H1 (cell line): Measurements from ENCODE around the gene CWC15. TPM values are rescaled to one million over a fixed set of nuclear protein-coding genes. Genes with fewer than 3 reads are reported as not detected.

Experiments used
- CTCF ChIA-PET: fragments of 300-600 bp; sonication (Branson Sonifier 250); formaldehyde crosslinking; loops from one replicate; lab custom pipeline; 2021; ENCODE audit not compliant: partially characterized antibody; lab: Charles Lee
- POLR2A ChIA-PET: fragments of 300-600 bp; sonication (Branson Sonifier 250); formaldehyde crosslinking; loops from one replicate; lab custom pipeline; 2021; ENCODE audit warnings: inconsistent platforms; ENCODE audit not compliant: partially characterized antibody; lab: Charles Lee
- DNase-seq, 2 experiments: peaks; one replicate each; pipeline versions ENCODE4 v3.0.0 to v3.0.0-alpha.2; 2010 to 2022; ENCODE audit warnings: low spot score in 2 of 2, low read depth in 1 of 2, mixed read lengths in 1 of 2
- FAIRE-seq: peaks from 2 replicates; lab custom pipeline; 2011; peaks lifted over from hg19 to GRCh38; lab: Jason Lieb, UNC
- H2AFZ ChIP-seq: 2 replicates; pipeline ENCODE4 v1.8.1; 2012; ENCODE audit warnings: low read length, inconsistent platforms
- H2AK5ac ChIP-seq: 2 replicates; pipeline ENCODE4 v1.6.1; 2013; ENCODE audit warnings: low read depth, low read length
- H2BK120ac ChIP-seq: replicated peaks from 2 replicates; pipeline ENCODE3; 2013; ENCODE audit warnings: low read depth, low read length, inconsistent platforms
- H2BK12ac ChIP-seq: 2 replicates; pipeline ENCODE4 v1.6.1; 2013; ENCODE audit warnings: low read depth, low read length
- H2BK15ac ChIP-seq: 2 replicates; pipeline ENCODE4 v1.6.1; 2013; ENCODE audit warnings: low read length
- H2BK20ac ChIP-seq: 2 replicates; pipeline ENCODE4 v1.6.1; 2013; ENCODE audit warnings: low read length
- H2BK5ac ChIP-seq: 2 replicates; pipeline ENCODE4 v1.6.1; 2013; ENCODE audit warnings: low read depth, low read length
- H3K14ac ChIP-seq: 2 replicates; pipeline ENCODE4 v1.6.1; 2013; ENCODE audit warnings: inconsistent platforms; ENCODE audit not compliant: insufficient read length
- H3K18ac ChIP-seq: 2 replicates; pipeline ENCODE4 v1.6.1; 2013; ENCODE audit warnings: low read length; ENCODE audit errors: extremely low read depth
- H3K23ac ChIP-seq: 2 replicates; pipeline ENCODE4 v1.6.1; 2013; ENCODE audit warnings: inconsistent platforms; ENCODE audit not compliant: insufficient read length
- H3K23me2 ChIP-seq: 2 replicates; pipeline ENCODE4 v1.6.1; 2013; ENCODE audit warnings: low read depth, low read length
- H3K27ac ChIP-seq: 2 replicates; pipeline ENCODE4 v1.6.1; 2011; ENCODE audit warnings: low read depth, low read length, inconsistent platforms
- H3K27me3 ChIP-seq, 4 experiments: replicated peaks in 1 of 4; 1 replicate in 1 of 4; 2 replicates in 3 of 4; pipeline versions ENCODE4 v1.6.1 to v1.8.1; 2011 to 2013; ENCODE audit warnings: low read length in 3 of 4, mild to moderate bottlenecking in 3 of 4, inconsistent platforms in 2 of 4, mixed read lengths in 2 of 4, moderate library complexity in 1 of 4; ENCODE audit not compliant: control insufficient read depth in 3 of 4, insufficient read depth in 3 of 4; ENCODE audit errors: extremely low read depth in 1 of 4
- H3K36me3 ChIP-seq, 4 experiments: 2 replicates each; pipeline versions ENCODE4 v1.6.1 to v1.8.1; 2011 to 2013; ENCODE audit warnings: mild to moderate bottlenecking in 4 of 4, low read length in 3 of 4, moderate library complexity in 2 of 4, control low read depth in 1 of 4, inconsistent platforms in 1 of 4; ENCODE audit not compliant: insufficient read depth in 4 of 4, control insufficient read depth in 2 of 4
- H3K4ac ChIP-seq: replicated peaks from 2 replicates; pipeline ENCODE3; 2013; ENCODE audit warnings: low read length, low read depth, mixed read lengths, inconsistent platforms; ENCODE audit not compliant: insufficient read length
- H3K4me1 ChIP-seq, 4 experiments: replicated peaks in 1 of 4; 1 replicate in 1 of 4; 2 replicates in 3 of 4; pipeline versions ENCODE4 v1.6.1 to v1.8.1; 2011 to 2013; ENCODE audit warnings: low read length in 3 of 4, inconsistent platforms in 2 of 4, mixed read lengths in 1 of 4; ENCODE audit not compliant: insufficient read depth in 4 of 4, control insufficient read depth in 3 of 4
- H3K4me2 ChIP-seq, 2 experiments: 2 replicates each; pipeline versions ENCODE4 v1.6.1 to v1.8.1; 2011 to 2013; ENCODE audit warnings: low read depth in 2 of 2, low read length in 2 of 2, control low read depth in 1 of 2, inconsistent platforms in 1 of 2, mild to moderate bottlenecking in 1 of 2; ENCODE audit not compliant: insufficient read depth in 1 of 2
- H3K4me3 ChIP-seq, 4 experiments: fragments of 200-600, 300-600 bp in 1 of 4; sonication (generic), shearing (Covaris generic), sonication (Bioruptor Twin) in 1 of 4; 2 replicates each; pipeline versions ENCODE4 v1.5.1 to v1.8.1; 2011 to 2016; ENCODE audit warnings: low read length in 4 of 4, low read depth in 3 of 4, control low read depth in 2 of 4, inconsistent platforms in 2 of 4, mild to moderate bottlenecking in 2 of 4, mixed read lengths in 1 of 4, moderate library complexity in 1 of 4; ENCODE audit not compliant: insufficient read depth in 2 of 4; ENCODE audit errors: extremely low read depth in 1 of 4
- H3K56ac ChIP-seq: replicated peaks from 2 replicates; pipeline ENCODE3; 2013; ENCODE audit warnings: low read depth, mild to moderate bottlenecking, mixed read lengths, low read length, inconsistent platforms; ENCODE audit not compliant: insufficient read length
- H3K79me1 ChIP-seq: 2 replicates; pipeline ENCODE4 v1.6.1; 2013; ENCODE audit warnings: low read depth, low read length, control low read depth
- H3K79me2 ChIP-seq, 2 experiments: 2 replicates each; pipeline versions ENCODE4 v1.6.1 to v1.8.1; 2012 to 2013; ENCODE audit warnings: low read length in 2 of 2, mild to moderate bottlenecking in 2 of 2, inconsistent platforms in 1 of 2; ENCODE audit not compliant: insufficient read depth in 2 of 2, control insufficient read depth in 1 of 2
- H3K9ac ChIP-seq, 4 experiments: replicated peaks in 1 of 4; 1 replicate in 1 of 4; 2 replicates in 3 of 4; pipeline versions ENCODE4 v1.6.1 to v1.8.1; 2011 to 2013; ENCODE audit warnings: low read depth in 3 of 4, low read length in 3 of 4, control low read depth in 2 of 4, mild to moderate bottlenecking in 2 of 4, moderate library complexity in 2 of 4, inconsistent platforms in 1 of 4; ENCODE audit errors: extremely low read depth in 1 of 4
- H3K9me3 ChIP-seq, 2 experiments: 2 replicates each; pipeline versions ENCODE4 v1.6.1 to v1.8.1; 2012 to 2013; ENCODE audit warnings: mild to moderate bottlenecking in 2 of 2, moderate library complexity in 2 of 2, control low read depth in 1 of 2, inconsistent platforms in 1 of 2, low read depth in 1 of 2, low read length in 1 of 2, mixed read lengths in 1 of 2; ENCODE audit not compliant: insufficient read depth in 2 of 2
- H4K20me1 ChIP-seq, 2 experiments: replicated peaks in 1 of 2; 2 replicates each; pipeline versions ENCODE3 to v1.8.1; 2011 to 2013; ENCODE audit warnings: inconsistent platforms in 2 of 2, low read length in 2 of 2, mild to moderate bottlenecking in 1 of 2; ENCODE audit not compliant: insufficient read depth in 2 of 2, control insufficient read depth in 1 of 2
- H4K5ac ChIP-seq: 2 replicates; pipeline ENCODE4 v1.6.1; 2013; ENCODE audit warnings: low read length, low read depth, mixed read lengths, inconsistent platforms; ENCODE audit not compliant: insufficient read length
- H4K8ac ChIP-seq: 2 replicates; pipeline ENCODE4 v1.8.0; 2013; ENCODE audit warnings: mild to moderate bottlenecking, moderate library complexity, low read length, inconsistent platforms; ENCODE audit not compliant: insufficient read depth; ENCODE audit errors: extremely low read depth
- H4K91ac ChIP-seq: replicated peaks from 2 replicates; pipeline ENCODE3; 2013; ENCODE audit warnings: low read length, mixed read lengths, inconsistent platforms; ENCODE audit not compliant: insufficient read length
- CTBP2 ChIP-seq: IDR thresholded peaks from 2 replicates; pipeline ENCODE4 v1.7.0; 2011; ENCODE audit warnings: borderline replicate concordance, mild to moderate bottlenecking, moderate library complexity, mixed read lengths, low read length; ENCODE audit not compliant: insufficient read depth, insufficient read length
- NANOG ChIP-seq: IDR thresholded peaks from 2 replicates; pipeline ENCODE4 v1.6.1; 2011; ENCODE audit warnings: low read length, low read depth, mild to moderate bottlenecking, inconsistent platforms; ENCODE audit not compliant: insufficient read depth, poor library complexity, severe bottlenecking
- SIRT6 ChIP-seq: IDR thresholded peaks from one replicate; pipeline ENCODE4 v1.7.1; 2012; ENCODE audit warnings: low read length, inconsistent platforms
- WGBS, 2 experiments: shearing (Covaris generic) in 1 of 2; methylation state at CpG; one replicate each; pipeline versions ENCODE4 v1.1.6 to v1.1.7; 2013 to 2015; ENCODE audit warnings: low lambda C conversion rate in 2 of 2, mixed read lengths in 2 of 2, inconsistent platforms in 1 of 2, low coverage in 1 of 2, missing lambda C conversion rate in 1 of 2; ENCODE audit not compliant: insufficient replicate concordance in 2 of 2, insufficient coverage in 1 of 2, insufficient read length in 1 of 2; ENCODE audit errors: extremely low coverage in 1 of 2, missing lambda C conversion rate in 1 of 2; 5-methylcytosine and 5-hydroxymethylcytosine counted together
- polyA plus RNA-seq, 7 experiments: library from polyadenylated mRNA; depleted of rRNA in 3 of 7; stranded (reverse) in 5 of 7; unstranded in 2 of 7; fragments of >200 nt in 5 of 7; fragments of 200-250 nt in 2 of 7; gene quantifications; 1 replicate in 5 of 7; 2 replicates in 1 of 7; 4 replicates in 1 of 7; pipeline versions ENCODE4 v1.2.1 to v1.2.3, GENCODE V29; 2011 to 2013; ENCODE audit warnings: missing spikeins in 2 of 7, mixed read lengths in 2 of 7
- total RNA-seq: library from RNA; stranded (reverse); fragmentation: NEBNext Ultra II Directional; extraction: Animal tissue kit (Norgen Biotek cat#: 25700); gene quantifications from 2 replicates; pipeline ENCODE4 v1.2.1, GENCODE V29; 2021

Gene CWC15
- total and polyA plus RNA-seq, 2 of the 8 experiments (the other 6 are each of a cell fraction or from before 2014, with no cell fraction given): 15.7 to 59.4 TPM

DNA sequence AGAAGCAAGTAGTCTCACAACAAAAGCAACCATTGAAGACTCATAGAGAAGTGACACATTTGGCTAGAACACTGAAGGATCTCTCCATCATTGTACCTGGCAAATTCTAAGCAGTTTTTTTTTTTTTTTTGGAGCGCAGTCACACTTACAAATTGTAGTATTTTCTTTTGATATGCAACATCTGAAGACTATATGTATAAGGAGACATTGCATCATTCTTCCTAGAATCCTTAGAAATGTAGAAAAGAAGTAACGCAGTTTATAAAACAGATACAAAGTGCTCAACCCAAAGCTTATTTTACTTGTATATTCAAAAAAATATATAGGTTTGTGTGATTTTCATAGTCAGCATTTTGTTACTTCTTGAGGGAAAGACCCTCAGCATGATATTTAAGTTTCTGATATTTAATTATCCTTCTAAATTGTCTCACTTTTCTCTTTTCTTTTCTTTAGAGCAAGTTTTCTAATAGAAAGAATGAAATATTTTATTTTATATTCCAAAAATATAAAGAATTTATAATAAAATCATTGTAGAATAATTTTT is 20.1 kb upstream of the CWC15 start:
- H3K9me3 ChIP-seq: no peaks in the 10 kb centered on the region
- DNase-seq: no peak

More for the DNA sequence above, 20.1 kb upstream of the CWC15 start:
- no peak overlapping the region for H3K18ac ChIP-seq
- no peak overlapping the region for H4K5ac ChIP-seq
- no peaks in the 10 kb centered on the region for H3K79me2 ChIP-seq
- no peak overlapping the region for H4K8ac ChIP-seq
- H3K4me1 ChIP-seq: no peaks in the 10 kb centered on the region
- no peak overlapping the region for H3K4me2 ChIP-seq
- no peak overlapping the region for H2BK5ac ChIP-seq
- no peaks in the 10 kb centered on the region for H4K20me1 ChIP-seq
- TF ChIP-seq CTBP2: no peak
- no peak for TF ChIP-seq NANOG
- TF ChIP-seq SIRT6: no peak
- CTCF ChIA-PET: interaction anchor here (0.6 to 1.0 kb wide), 3 partner anchors 76 to 453 kb away, joined by 3 read pairs; no protein-coding TSS in a partner anchor
- H2BK12ac ChIP-seq: no peak overlapping the region
- no peak overlapping the region for H4K91ac ChIP-seq
- no peak overlapping the region for H2BK15ac ChIP-seq
- POLR2A ChIA-PET: no interaction called here
- WGBS, 2 experiments: 94% methylated on average over 2 of the region's 2 CpGs; no CpG with 5 or more reads in 1 of the 2 experiments
- H3K23ac ChIP-seq: no peak overlapping the region
- no peak overlapping the region for H2BK120ac ChIP-seq
- H2AK5ac ChIP-seq: no peak overlapping the region
- no peaks in the 10 kb centered on the region for H3K36me3 ChIP-seq
- H3K9ac ChIP-seq: no peak overlapping the region
- H3K4ac ChIP-seq: no peak overlapping the region
- no peak overlapping the region for H3K14ac ChIP-seq
- no peaks in the 10 kb centered on the region; a peak in 1 of 7 replicates for H3K27me3 ChIP-seq
- no peaks in the 10 kb centered on the region for H3K23me2 ChIP-seq
- no peaks in the 10 kb centered on the region for H3K79me1 ChIP-seq
- no peak overlapping the region for H3K4me3 ChIP-seq
- H2BK20ac ChIP-seq: no peak overlapping the region
- H3K27ac ChIP-seq: no peak overlapping the region
- no peak overlapping the region for H2AFZ ChIP-seq
- no peak for FAIRE-seq
- no peak overlapping the region for H3K56ac ChIP-seq
